Measurements from ENCODE around the gene TUBB1. TPM values are rescaled to one million over a fixed set of nuclear protein-coding genes. Genes with fewer than 3 reads are reported as not detected.
A peak's percentile ranks its signal among the peaks of the same experiment; 100 is the strongest.
"Not testable (repeated sequence)": the region's sequence is repeated elsewhere in the genome, so short reads cannot be mapped to it uniquely, and the experiment has no call there.

Gene TUBB1
- total RNA-seq, result 0.22 TPM
- long read RNA-seq, result 0 reads

- ATAC-seq (ENCODE audit: poor library complexity) (no peak), DNase-seq (no peak)
- intact Hi-C loops (cut with DNase I), result no loop called here
These were observed at the start of gene TUBB1 for GRCh38 chr20:59019217-59019616. Gene TUBB1 (plus strand): TSS chr20:59019429. CDS start chr20:59019523, 94 bp downstream.

- ATAC-seq (ENCODE audit: poor library complexity), result no peak
- DNase-seq, result no peak
- intact Hi-C loops (cut with DNase I), result no loop called here
These were observed 49.8 kb upstream of the TUBB1 start for GRCh38 chr20:58969439-58969838.

GRCh38 chr20:58970146-58970545 is 49.1 kb upstream of the TUBB1 start:
- ATAC-seq (ENCODE audit: poor library complexity), result no peak
- no peak for DNase-seq
- intact Hi-C loops (cut with DNase I), result no loop called here

- intact Hi-C loops (cut with DNase I), result no loop called here
- ATAC-seq (ENCODE audit: poor library complexity) (no peak), DNase-seq (no peak)
These were observed 47.8 kb upstream of the TUBB1 start for GRCh38 chr20:58971429-58971828.

GRCh38 chr20:58973179-58973578 is 46.0 kb upstream of the TUBB1 start:
- intact Hi-C loops (cut with DNase I), result no loop called here
- ATAC-seq (ENCODE audit: poor library complexity) (no peak), DNase-seq (no peak)

GRCh38 chr20:58973866-58974265 is 45.4 kb upstream of the TUBB1 start:
- intact Hi-C loops (cut with DNase I), result no loop called here
- DNase-seq (no peak), ATAC-seq (ENCODE audit: poor library complexity) (no peak)

- DNase-seq, result no peak
- ATAC-seq (ENCODE audit: poor library complexity), result no peak
- intact Hi-C loops (cut with DNase I), result no loop called here
These were observed 43.9 kb upstream of the TUBB1 start for GRCh38 chr20:58975353-58975752.

GRCh38 chr20:58976061-58976730 is 43.0 kb upstream of the TUBB1 start:
- DNase-seq (no peak), ATAC-seq (ENCODE audit: poor library complexity) (no peak)
- intact Hi-C loops (cut with DNase I), result no loop called here

- DNase-seq (no peak), ATAC-seq (ENCODE audit: poor library complexity) (no peak)
- intact Hi-C loops (cut with DNase I), result no loop called here
These were observed 40.7 kb upstream of the TUBB1 start for GRCh38 chr20:58978351-58979190.

GRCh38 chr20:58980711-58981627 is 38.3 kb upstream of the TUBB1 start, which contains the start of gene NELFCD:
Gene NELFCD (plus strand): TSS chr20:58981256. CDS start chr20:58981310, 54 bp downstream.
- intact Hi-C loops (cut with DNase I), result loop anchor here (5.0 kb wide), 2 partner anchors 74 to 89 kb away; no protein-coding TSS in a partner anchor
- DNase-seq (peak; percentile 94), ATAC-seq (ENCODE audit: poor library complexity) (peak; percentile 96)

GRCh38 chr20:58981628-58982364 is 37.4 kb upstream of the TUBB1 start:
- intact Hi-C loops (cut with DNase I), result loop anchor here (5.0 kb wide), 2 partner anchors 74 to 89 kb away; no protein-coding TSS in a partner anchor
- no peak for DNase-seq
- no peak for ATAC-seq (ENCODE audit: poor library complexity)

- ATAC-seq (ENCODE audit: poor library complexity), result no peak
- no peak for DNase-seq
- intact Hi-C loops (cut with DNase I), result loop anchor here (5.0 kb wide), 2 partner anchors 75 to 90 kb away; no protein-coding TSS in a partner anchor
These were observed 36.7 kb upstream of the TUBB1 start for GRCh38 chr20:58982406-58983114.

GRCh38 chr20:58983115-58983468 is 36.1 kb upstream of the TUBB1 start:
- not testable (repeated sequence) for ATAC-seq (ENCODE audit: poor library complexity); DNase-seq
- intact Hi-C loops (cut with DNase I), result loop anchor here (5.0 kb wide), 2 partner anchors 76 to 91 kb away; no protein-coding TSS in a partner anchor

- DNase-seq, result no peak
- intact Hi-C loops (cut with DNase I), result loop anchor here (5.0 kb wide), 2 partner anchors 77 to 92 kb away; no protein-coding TSS in a partner anchor
- no peak for ATAC-seq (ENCODE audit: poor library complexity)
These were observed 34.5 kb upstream of the TUBB1 start for GRCh38 chr20:58984691-58985090.

- DNase-seq (no peak), ATAC-seq (ENCODE audit: poor library complexity) (no peak)
- intact Hi-C loops (cut with DNase I), result no loop called here
These were observed 33.6 kb upstream of the TUBB1 start for GRCh38 chr20:58985656-58986055.

GRCh38 chr20:58986286-58986967 is 32.8 kb upstream of the TUBB1 start:
- intact Hi-C loops (cut with DNase I), result no loop called here
- ATAC-seq (ENCODE audit: poor library complexity), result no peak
- DNase-seq, result no peak

GRCh38 chr20:58986968-58987517 is 32.2 kb upstream of the TUBB1 start:
- no peak for DNase-seq
- intact Hi-C loops (cut with DNase I), result no loop called here

More at GRCh38 chr20:58986968-58987517, 32.2 kb upstream of the TUBB1 start:
- ATAC-seq (ENCODE audit: poor library complexity), result no peak

Measured in Right ventricle myocardium superior (tissue), 1 donor.